ENCODE measurements around the gene FRAS1.

Gene FRAS1

GRCh38 chr4:78331186-78331585, 274.1 kb downstream of the FRAS1 start:
- no peak for DNase-seq

GRCh38 chr4:78331965-78332364, 274.8 kb downstream of the FRAS1 start:
- no peak for DNase-seq

- DNase-seq = no peak
Measured at GRCh38 chr4:78332976-78333375, 275.9 kb downstream of the FRAS1 start.

DNA sequence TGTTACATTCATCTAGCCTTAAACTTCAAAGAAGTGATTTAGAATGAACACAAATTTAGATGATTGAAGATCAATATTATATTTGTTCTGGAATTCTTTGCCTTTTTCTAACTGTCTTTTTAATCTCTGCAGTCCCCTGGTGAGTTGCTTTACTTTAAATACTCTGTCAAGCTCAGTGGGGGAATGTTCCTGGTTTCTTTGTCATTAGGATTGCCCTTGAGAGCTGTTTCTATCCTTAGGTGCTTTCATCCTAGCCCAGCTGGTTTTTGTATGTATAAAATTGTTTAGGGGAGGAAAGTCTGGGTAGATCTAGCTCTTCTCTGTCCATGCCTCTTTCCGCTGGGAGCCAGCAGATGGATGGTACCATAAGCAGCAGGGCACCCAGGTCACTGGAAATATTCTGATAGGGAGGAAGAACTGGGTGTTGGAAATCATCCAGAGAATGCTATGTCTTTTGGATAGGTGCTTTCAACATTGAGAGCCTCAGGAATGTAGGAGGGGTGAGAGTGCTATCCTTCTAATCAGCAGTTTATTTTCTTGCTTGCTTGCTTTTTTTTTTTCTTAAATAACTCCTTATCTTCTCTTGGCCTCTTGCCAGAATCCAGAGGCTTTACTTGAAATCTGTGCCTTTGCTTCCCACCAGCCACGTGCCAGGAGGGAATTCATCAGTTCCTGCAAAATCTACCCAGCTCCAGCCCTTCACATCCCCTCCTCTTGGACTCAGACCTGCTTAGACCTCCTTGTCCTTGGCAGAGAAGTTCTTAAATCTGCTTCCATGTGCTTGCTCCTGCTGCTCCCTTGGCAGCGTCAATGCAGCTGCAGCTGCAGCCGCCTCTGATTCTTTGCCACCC, 279.2 kb downstream of the FRAS1 start:
- DNase-seq = no peak

DNA sequence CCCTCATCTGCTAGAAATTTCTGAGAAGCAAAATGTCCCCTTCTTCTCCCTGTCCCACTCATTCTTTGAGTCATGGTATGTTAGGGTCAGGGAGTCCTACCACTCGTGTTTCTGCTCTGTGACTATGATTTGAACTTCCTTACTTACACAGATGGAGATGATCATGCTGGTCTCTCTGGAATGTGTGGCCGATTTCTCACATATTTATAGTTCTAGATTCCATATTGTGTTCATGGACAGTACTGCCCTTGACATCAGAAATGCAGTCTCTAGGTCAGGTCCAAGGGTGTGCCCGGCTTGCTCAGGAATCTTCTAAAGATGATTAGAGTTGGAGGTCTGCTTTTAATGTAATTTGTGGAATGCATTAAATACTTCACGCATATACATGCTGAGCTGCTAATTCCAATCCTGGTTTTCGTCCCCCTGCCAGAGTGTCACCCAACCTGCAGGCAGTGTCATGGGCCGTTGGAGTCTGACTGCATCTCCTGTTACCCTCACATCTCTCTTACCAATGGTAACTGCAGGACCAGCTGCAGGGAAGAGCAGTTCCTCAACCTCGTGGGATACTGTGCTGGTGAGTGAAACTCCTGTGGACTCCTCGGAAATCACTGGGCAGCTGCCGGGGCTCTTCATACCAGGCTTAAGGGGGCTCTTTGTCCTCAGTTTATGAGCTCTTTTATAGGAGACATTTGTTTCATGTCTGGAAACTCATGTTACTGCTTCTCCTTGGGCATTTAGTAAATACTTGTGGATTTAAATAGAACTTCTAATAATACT, 280.3 kb downstream of the FRAS1 start:
- no peak for DNase-seq

GRCh38 chr4:78342125-78342524, 285.0 kb downstream of the FRAS1 start:
- no peak for DNase-seq

- DNase-seq = no peak
Measured at GRCh38 chr4:78343682-78344081, 286.6 kb downstream of the FRAS1 start.

DNA sequence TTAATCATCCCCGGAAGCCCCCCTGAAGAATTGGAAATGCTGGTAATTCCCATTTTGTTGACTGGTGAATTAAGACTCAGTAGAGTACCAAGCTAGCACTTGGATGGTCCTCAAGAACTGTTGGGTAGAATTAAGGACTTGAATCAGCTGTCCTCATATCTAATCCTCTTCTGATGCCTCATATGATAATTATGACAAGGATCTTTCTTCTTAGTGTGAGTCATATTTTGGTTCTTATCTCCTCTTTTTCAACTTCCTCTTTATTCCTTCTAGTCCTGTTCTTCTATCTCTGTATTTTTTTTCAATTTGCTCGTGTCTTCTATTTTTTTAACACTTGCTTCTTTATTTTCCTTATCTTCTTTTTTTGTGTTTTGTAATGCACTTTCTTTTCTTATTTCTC, 288.1 kb downstream of the FRAS1 start:
- no peak for DNase-seq

DNA sequence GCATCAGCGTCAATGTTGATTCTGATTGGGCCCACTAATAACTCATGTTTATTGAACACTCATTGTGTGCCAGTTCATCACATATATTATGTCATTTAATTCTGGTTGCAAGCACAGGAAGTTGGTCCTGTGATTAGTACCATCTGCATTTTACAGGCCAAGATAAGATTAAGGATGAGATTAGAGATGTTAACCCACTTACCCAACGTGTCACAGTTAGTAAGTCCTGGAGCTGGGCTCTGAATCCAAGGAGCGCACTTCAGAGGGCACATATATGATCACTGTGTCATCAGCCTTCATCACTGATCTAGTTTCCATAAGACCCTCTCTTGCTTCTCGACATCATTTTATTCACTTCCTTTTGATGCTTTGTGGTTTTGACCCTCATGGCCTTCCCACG, 289.1 kb downstream of the FRAS1 start:
- DNase-seq = no peak

- no peak for DNase-seq
Measured at GRCh38 chr4:78347527-78347926, 290.4 kb downstream of the FRAS1 start.

GRCh38 chr4:78353921-78354320, 296.8 kb downstream of the FRAS1 start:
- DNase-seq = no peak

DNA sequence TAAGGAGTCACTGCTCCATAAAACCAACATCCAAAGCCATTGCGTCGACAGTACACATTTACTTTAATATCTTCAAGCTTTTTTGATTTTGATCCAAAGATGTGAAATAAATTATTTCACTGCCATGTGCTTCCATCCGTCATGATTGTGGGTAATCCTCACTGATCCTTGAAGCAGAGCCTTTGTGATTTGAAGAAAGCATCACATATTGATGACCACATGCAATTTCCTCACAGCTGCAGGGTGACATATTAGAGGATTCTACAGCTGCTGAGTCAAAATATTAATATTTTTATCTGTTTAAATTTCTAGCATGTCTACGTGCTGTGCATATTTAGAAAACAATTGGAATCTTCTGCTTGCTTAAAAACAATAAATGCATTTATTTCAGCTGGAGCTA, 297.7 kb downstream of the FRAS1 start:
- no peak for DNase-seq

- no peak for DNase-seq
Measured at GRCh38 chr4:78355306-78355705, 298.2 kb downstream of the FRAS1 start.

DNA sequence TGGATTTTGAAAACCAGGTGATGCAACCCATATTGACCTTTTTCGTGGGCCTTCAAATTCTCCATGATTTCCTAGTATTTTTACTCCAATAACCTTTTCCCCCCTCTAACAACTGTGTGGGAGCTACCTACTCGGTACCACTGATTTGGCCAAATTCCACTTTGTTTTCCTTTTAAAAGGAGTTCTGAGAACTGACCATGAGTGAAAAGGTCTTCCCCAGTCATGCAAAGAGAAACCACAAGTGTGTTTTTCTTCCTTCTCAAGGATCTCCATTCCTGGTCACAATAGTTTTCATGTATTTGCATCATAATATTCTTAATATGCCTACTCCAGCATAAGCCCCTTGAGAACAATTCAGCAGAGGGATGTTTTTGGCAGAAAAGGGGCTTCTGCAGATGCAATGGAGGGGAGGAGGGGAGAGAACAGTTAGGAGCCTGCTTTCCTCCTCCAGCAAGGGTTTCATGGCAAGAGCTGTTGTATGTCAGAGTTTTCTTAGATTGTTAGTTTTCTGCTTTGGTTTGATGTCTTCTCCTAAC, 299.2 kb downstream of the FRAS1 start:
- DNase-seq = no peak

DNA sequence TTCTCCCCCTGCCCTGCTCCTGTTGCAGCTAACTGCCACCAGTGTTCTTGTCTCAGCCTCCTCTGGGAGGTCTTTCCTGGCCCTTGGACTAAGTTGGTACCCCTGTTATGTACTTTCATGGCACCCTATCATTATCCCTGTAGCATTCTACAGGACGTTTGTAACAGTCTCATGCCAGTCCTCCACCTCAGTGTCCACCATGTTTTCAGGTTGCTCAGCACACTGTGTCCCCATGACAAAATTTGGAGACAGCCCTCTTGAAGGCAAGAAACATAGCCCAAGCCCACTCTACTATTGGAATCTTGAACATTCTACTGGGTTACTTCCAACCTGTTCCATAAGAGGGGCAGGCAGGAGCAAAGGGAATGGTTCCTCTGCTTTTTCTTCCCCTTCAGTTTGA, 300.0 kb downstream of the FRAS1 start:
- DNase-seq = no peak

DNA sequence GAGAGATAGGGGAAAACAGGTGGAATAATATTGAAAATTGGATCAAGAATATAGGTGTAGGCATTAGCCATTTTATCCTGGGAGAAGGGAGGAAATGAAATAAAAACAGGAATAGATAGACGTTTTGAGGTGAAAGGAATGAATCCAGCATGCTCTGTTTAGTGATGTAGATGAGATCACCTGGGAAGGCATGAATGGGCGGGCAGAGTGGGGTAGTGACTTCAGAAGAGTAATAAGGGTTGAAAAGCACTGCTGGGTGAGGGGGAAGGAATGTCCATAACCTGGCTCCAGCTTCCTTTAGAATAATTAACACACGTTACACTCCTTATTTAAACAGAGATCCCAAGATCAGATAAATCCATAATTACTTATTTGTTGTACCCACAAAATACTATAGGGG, 303.3 kb downstream of the FRAS1 start:
- DNase-seq = no peak

GRCh38 chr4:78361621-78362120, 304.5 kb downstream of the FRAS1 start:
- DNase-seq = no peak

DNA sequence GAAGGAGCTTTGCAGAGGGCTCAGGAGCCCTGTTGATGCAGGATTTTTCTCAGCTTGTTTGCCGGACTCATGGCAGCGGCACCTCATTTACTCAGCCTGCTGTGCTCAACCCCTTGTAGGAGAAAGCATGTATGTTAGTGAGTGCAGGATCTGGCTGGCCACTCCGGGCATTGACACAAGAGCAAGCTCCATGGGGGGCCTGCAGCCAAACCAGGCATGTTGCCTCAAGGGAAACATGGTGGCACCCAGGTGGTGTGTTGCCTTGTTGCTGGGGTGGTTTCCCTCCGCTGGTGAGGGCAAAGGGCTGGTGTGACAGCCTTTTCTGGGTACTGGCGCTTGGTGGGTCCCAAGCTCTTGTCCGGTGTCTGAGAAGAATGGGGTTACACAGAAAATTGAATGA, 305.2 kb downstream of the FRAS1 start:
- no peak for DNase-seq

- DNase-seq = no peak
Measured at GRCh38 chr4:78363031-78363570, 306.0 kb downstream of the FRAS1 start.

GRCh38 chr4:78369679-78370078, 312.6 kb downstream of the FRAS1 start:
- DNase-seq = no peak

GRCh38 chr4:78370631-78371372, 313.7 kb downstream of the FRAS1 start:
- DNase-seq = no peak

DNA sequence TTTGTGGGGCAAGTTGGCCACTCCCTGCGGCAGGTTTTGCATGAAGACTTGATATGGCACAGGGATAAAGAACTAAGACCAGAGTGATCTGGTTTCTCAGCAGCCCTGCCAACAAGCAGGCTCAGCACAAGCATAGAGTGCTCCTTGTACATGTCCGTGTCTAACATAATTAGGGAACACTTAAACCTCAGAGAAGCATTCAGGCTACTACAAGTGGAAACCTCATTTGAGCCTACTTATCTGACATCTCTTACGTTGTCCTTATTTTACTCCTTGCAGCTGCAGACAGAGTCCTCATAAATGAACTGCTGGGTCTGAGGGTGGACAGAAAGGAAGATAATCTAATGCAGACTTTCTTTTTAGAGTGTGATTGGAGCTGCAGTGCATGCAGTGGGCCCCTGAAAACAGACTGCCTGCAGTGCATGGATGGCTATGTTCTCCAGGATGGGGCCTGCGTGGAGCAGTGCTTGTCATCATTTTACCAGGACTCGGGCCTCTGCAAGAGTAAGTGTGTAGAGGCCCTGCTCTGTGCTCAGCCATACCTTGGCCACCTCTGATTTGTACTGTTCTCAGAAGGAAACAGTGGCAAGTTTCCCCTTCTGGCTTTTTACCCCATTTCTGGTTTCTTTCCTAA, 315.3 kb downstream of the FRAS1 start:
- DNase-seq = no peak
